Stimulated activated effector memory CD8-positive, alpha-beta T cell treated with anti-CD3 and anti-CD28 coated beads, Interleukin-12 subunit alpha, Interleukin-12 subunit beta, amount 100 ng/mL, for 72 hours (primary cell): Measurements from ENCODE around the gene CMTM6.
"Not testable (repeated sequence)": the region's sequence is repeated elsewhere in the genome, so short reads cannot be mapped to it uniquely, and the experiment has no call there.

Experiments
- ATAC-seq: fragments of 150-1000 bp; cut with Tn5 transposase; 2 replicates; pipeline ENCODE4 v1.10.0; 2021
- DNase-seq, 2 donors: peaks; one replicate each; pipeline ENCODE4 v3.0.0; 2021 to 2022; ENCODE audit warnings: low spot score in 2 of 2
- H3K27ac Mint-ChIP-seq: one replicate; pipeline ENCODE4 v1.8.0; 2022; ENCODE audit warnings: mild to moderate bottlenecking, mixed read lengths
- H3K36me3 Mint-ChIP-seq: one replicate; pipeline ENCODE4 v1.8.0; 2022; ENCODE audit warnings: mild to moderate bottlenecking, mixed read lengths
- H3K4me1 Mint-ChIP-seq: one replicate; pipeline ENCODE4 v1.8.0; 2022; ENCODE audit warnings: mixed read lengths
- H3K4me3 Mint-ChIP-seq: one replicate; pipeline ENCODE4 v1.8.0; 2022; ENCODE audit warnings: mild to moderate bottlenecking, mixed read lengths
- H3K9me3 Mint-ChIP-seq: one replicate; pipeline ENCODE4 v1.8.0; 2022; ENCODE audit warnings: mixed read lengths

The CMTM6 gene, protein sequence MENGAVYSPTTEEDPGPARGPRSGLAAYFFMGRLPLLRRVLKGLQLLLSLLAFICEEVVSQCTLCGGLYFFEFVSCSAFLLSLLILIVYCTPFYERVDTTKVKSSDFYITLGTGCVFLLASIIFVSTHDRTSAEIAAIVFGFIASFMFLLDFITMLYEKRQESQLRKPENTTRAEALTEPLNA

GRCh38 chr3:32502118-32502945 lies at the start of gene CMTM6:
Gene CMTM6, minus strand, starts transcription at chr3:32502852. Its CDS starts 107 bp downstream, at chr3:32502745.
- DNase-seq = peak; percentile 58 to 85
- peak; percentile 87 for ATAC-seq
- Mint-ChIP-seq H3K4me1 (peaks cover 31% of the 10 kb centered on the region), H3K27ac (peak within 1 kb of the TSS; percentile 96), H3K36me3 (peaks cover 50% of the 10 kb centered on the region), H3K9me3 (no peaks in the 10 kb centered on the region), H3K4me3 (peak within 1 kb of the TSS; percentile 95)

DNA sequence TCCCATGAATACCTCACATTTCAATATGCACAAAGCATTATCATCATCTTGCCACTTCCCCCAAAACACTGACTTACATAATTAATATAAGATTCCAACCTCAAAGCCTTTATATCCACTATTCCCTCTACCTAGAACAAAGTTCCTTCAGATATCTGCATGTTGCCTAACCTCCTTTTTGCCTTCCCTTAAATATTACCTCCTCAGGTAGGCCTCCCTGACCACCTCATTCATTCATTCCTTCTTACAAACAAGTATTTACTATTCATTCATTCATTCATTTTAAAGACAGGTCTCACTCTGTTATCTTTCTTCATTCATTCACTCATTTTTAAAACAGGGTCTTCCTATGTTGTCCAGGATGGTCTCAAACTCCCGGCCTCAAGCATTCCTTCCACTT lies 49.4 kb upstream of the CMTM6 start:
- Mint-ChIP-seq H3K27ac (peak overlapping the region; percentile 1), H3K36me3 (no peaks in the 10 kb centered on the region), H3K4me1 (peaks cover 38% of the 10 kb centered on the region), H3K9me3 (no peaks in the 10 kb centered on the region), H3K4me3 (no peak overlapping the region)
- DNase-seq (no peak), ATAC-seq (no peak)

- ATAC-seq (no peak), DNase-seq (no peak)
- peaks cover 37% of the 10 kb centered on the region for H3K4me1 Mint-ChIP-seq
- H3K36me3 Mint-ChIP-seq = no peaks in the 10 kb centered on the region
- no peaks in the 10 kb centered on the region for H3K9me3 Mint-ChIP-seq
- H3K4me3 Mint-ChIP-seq = no peak overlapping the region
- H3K27ac Mint-ChIP-seq = no peak overlapping the region
Observed at GRCh38 chr3:32551496-32551895, 48.8 kb upstream of the CMTM6 start.

- no peak overlapping the region for H3K4me3 Mint-ChIP-seq
- ATAC-seq (no peak), DNase-seq (no peak)
- no peak overlapping the region for H3K27ac Mint-ChIP-seq
- H3K4me1 Mint-ChIP-seq = peaks cover 35% of the 10 kb centered on the region
- H3K36me3 Mint-ChIP-seq = peaks cover under 1% of the 10 kb centered on the region
- no peaks in the 10 kb centered on the region for H3K9me3 Mint-ChIP-seq
Observed at GRCh38 chr3:32551087-32551486, 48.4 kb upstream of the CMTM6 start.

DNA sequence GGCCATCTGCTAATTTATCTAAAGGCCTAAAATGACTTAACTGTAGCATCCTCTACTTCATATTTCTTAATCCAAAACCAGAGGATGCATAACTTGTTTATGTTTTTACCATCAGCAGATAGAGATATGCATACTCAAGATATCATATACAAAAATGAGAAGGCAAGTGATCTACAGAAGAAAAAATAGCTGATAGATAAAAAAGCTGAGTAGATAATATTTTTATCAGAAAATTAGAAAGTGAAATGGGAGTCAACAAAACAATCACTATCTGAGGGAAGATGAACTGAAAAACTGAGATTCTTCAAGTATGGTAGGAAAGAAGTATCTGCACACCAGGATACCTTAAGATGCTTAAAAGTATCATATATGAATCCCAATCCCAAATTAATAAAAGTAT lies 42.7 kb upstream of the CMTM6 start:
- ATAC-seq = no peak

DNA sequence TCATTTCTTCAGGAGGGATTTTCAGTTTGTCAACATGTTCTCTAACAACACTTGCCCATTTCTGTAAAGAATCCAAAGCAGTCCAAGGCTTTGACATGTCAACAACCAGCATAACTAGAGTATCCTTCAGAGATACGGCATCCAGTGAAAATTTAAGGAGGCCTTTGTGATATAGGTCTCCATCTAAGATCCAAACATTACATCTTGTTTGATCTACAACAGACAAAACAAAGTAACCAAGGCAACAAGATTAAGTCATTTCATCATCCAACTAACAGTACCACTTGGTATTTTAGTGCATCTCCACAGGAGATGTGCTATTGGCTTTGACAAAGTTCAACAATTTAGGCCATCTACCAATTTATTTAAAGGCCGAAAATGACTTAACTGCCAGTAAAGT lies 42.2 kb upstream of the CMTM6 start:
- Mint-ChIP-seq H3K27ac (peak overlapping the region; percentile 70), H3K36me3 (peaks cover 57% of the 10 kb centered on the region), H3K4me1 (peaks cover 6% of the 10 kb centered on the region), H3K9me3 (no peaks in the 10 kb centered on the region), H3K4me3 (no peak overlapping the region)
- no peak for ATAC-seq
- no peak for DNase-seq

More for the DNA sequence above, 42.7 kb upstream of the CMTM6 start:
- H3K4me1 Mint-ChIP-seq = peaks cover 6% of the 10 kb centered on the region
- peaks cover 53% of the 10 kb centered on the region for H3K36me3 Mint-ChIP-seq
- no peak for DNase-seq
- no peaks in the 10 kb centered on the region for H3K9me3 Mint-ChIP-seq
- no peak overlapping the region for H3K27ac Mint-ChIP-seq
- no peak overlapping the region for H3K4me3 Mint-ChIP-seq

- no peak for ATAC-seq
- Mint-ChIP-seq H3K36me3 (peaks cover 77% of the 10 kb centered on the region), H3K4me1 (peaks cover 6% of the 10 kb centered on the region), H3K27ac (no peak overlapping the region), H3K9me3 (no peaks in the 10 kb centered on the region), H3K4me3 (no peak overlapping the region)
- no peak for DNase-seq
Observed at GRCh38 chr3:32542807-32543206, 40.2 kb upstream of the CMTM6 start.

DNA sequence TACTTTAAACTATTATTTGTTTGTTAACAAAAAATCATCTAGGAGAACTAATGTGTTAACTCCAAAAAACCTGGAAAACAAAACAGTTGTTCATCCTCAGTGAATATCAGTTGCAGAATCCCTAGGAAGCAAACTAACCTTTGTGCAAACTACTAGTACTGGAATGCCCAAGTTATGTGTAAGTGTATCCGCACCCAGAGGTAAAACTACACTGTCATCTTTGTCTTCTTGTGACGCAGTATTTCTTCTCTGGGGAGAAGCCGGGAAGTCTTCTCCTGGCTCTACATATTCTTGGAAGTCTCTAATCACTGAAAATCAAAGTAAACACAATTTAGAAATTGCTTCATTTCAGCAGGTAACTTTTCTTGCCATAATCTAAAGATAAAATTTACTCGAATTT lies 38.2 kb upstream of the CMTM6 start:
- Mint-ChIP-seq H3K36me3 (peaks cover 83% of the 10 kb centered on the region), H3K4me3 (no peak overlapping the region), H3K4me1 (no peaks in the 10 kb centered on the region), H3K27ac (no peak overlapping the region), H3K9me3 (no peaks in the 10 kb centered on the region)
- ATAC-seq (no peak), DNase-seq (no peak)

- DNase-seq (no peak), ATAC-seq (no peak)
- peaks cover 8% of the 10 kb centered on the region for H3K4me1 Mint-ChIP-seq
- no peak overlapping the region for H3K4me3 Mint-ChIP-seq
- no peak overlapping the region for H3K27ac Mint-ChIP-seq
- peaks cover 79% of the 10 kb centered on the region for H3K36me3 Mint-ChIP-seq
- H3K9me3 Mint-ChIP-seq = no peaks in the 10 kb centered on the region
Observed at GRCh38 chr3:32532434-32532833, 29.8 kb upstream of the CMTM6 start.

- peaks cover 8% of the 10 kb centered on the region for H3K4me1 Mint-ChIP-seq
- DNase-seq (no peak), ATAC-seq (peak; percentile 84)
- no peaks in the 10 kb centered on the region for H3K9me3 Mint-ChIP-seq
- peaks cover 86% of the 10 kb centered on the region for H3K36me3 Mint-ChIP-seq
- H3K4me3 Mint-ChIP-seq = no peak overlapping the region
- peak overlapping the region; percentile 40 for H3K27ac Mint-ChIP-seq
Observed at GRCh38 chr3:32531010-32531647, 28.5 kb upstream of the CMTM6 start.

DNA sequence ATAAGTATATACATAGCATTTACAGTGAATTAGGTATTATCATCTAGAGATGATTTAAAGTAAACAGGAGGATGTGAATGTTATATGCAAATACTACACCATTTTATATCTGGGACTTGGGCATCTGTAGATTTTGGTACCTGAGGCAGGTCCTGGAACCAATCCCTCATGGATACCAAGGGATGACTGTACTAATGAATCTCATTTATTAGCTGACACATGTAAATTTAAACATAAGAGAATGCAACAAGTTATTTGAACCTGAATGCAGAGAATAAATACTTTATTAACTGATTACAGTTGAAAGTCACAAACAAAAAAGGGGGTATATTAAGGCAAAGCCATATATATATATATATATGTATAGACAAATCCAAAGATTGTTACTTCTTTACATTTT lies 23.1 kb upstream of the CMTM6 start:
- Mint-ChIP-seq H3K27ac (no peak overlapping the region), H3K36me3 (peaks cover 70% of the 10 kb centered on the region), H3K9me3 (no peaks in the 10 kb centered on the region), H3K4me3 (no peak overlapping the region), H3K4me1 (no peaks in the 10 kb centered on the region)
- no peak for DNase-seq
- no peak for ATAC-seq

- H3K4me3 Mint-ChIP-seq = no peak overlapping the region
- no peaks in the 10 kb centered on the region for H3K4me1 Mint-ChIP-seq
- no peaks in the 10 kb centered on the region for H3K9me3 Mint-ChIP-seq
- DNase-seq = no peak
- ATAC-seq = no peak
- H3K27ac Mint-ChIP-seq = peak overlapping the region; percentile 4
- peaks cover 40% of the 10 kb centered on the region for H3K36me3 Mint-ChIP-seq
Observed at GRCh38 chr3:32522682-32523081, 20.0 kb upstream of the CMTM6 start.

DNA sequence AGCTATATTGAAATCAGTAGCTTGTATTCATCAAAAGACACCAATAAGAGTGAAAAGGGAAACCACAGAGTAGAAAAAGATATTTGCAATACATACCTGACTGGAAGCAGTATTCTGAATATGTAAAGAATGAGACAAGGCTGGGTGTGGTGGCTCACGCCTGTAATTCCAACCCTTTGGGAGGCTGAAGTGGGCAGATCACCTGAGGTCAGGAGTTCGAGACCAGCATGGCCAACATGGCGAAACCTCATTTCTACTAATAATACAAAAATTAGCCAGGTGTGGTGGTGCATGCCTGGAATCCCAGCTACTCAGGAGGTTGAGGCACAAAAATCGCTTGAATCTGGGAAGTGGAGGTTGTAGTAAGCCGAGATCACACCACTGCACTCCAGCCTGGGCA lies 16.3 kb upstream of the CMTM6 start:
- not testable (repeated sequence) for DNase-seq, H3K4me3 Mint-ChIP-seq, H3K36me3 Mint-ChIP-seq, H3K9me3 Mint-ChIP-seq, ATAC-seq, H3K4me1 Mint-ChIP-seq, H3K27ac Mint-ChIP-seq

DNA sequence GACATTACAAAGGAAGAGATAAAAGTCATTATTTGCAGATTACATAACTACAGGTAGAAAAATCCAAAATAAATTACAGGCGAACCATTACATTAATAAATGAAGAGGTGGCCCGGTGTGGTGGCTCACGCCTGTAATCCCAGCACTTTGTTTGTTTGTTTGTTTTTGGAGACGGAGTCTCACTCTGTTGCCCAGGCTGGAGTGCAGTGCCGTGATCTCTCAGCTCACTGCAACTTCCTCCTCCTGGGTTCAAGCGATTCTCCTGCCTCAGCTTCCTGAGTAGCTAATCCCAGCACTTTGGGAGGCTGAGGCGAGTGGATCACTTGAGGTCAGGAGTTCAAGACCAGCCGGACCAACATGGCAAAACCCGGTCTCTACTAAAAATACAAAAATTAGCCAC lies 14.1 kb upstream of the CMTM6 start:
- not testable (repeated sequence) for H3K9me3 Mint-ChIP-seq, H3K4me1 Mint-ChIP-seq, DNase-seq, H3K27ac Mint-ChIP-seq, H3K36me3 Mint-ChIP-seq, ATAC-seq, H3K4me3 Mint-ChIP-seq

DNA sequence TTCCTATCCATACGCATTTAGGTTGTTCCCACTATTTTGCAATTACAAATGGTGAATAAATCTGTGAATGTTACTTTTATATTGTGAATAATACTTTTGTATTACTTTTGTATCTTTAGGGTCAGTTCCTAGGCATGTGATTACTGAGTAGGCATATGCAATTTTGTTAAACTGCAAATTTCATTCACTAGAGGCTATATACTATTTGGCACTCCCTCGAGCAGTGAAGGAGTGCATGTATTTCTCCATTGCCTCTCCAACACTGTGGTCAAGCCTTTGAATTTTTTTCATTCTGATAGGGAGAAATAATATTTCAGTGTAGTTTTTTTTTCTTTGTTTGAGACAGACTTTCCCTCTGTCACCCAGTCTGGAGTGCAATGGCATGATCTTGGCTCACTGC lies 8.4 kb upstream of the CMTM6 start:
- ATAC-seq = no peak
- Mint-ChIP-seq H3K9me3 (no peaks in the 10 kb centered on the region), H3K36me3 (no peaks in the 10 kb centered on the region), H3K4me3 (no peak overlapping the region), H3K4me1 (no peaks in the 10 kb centered on the region), H3K27ac (no peak overlapping the region)
- no peak for DNase-seq
